Spleen (tissue), 11 donors: ENCODE results near the gene CARM1. TPM values are rescaled to one million over a fixed set of nuclear protein-coding genes. Genes with fewer than 3 reads are reported as not detected.

Source experiments
- DNase-seq: peaks from one replicate; pipeline ENCODE4 v3.0.0-alpha.2; 2020
- H3K27ac ChIP-seq, 8 donors: fragments of 200-600 bp; sonication (generic) in 7 of 8; 1 replicate in 4 of 8; 2 replicates in 4 of 8; pipeline versions ENCODE4 v1.5.0 to v1.8.0; 2016 to 2021; ENCODE audit warnings: inconsistent platforms in 4 of 8, mild to moderate bottlenecking in 4 of 8, moderate library complexity in 1 of 8
- H3K27me3 ChIP-seq, 7 donors: fragments of 200-600 bp; sonication (generic) in 6 of 7; replicated peaks in 1 of 7; 1 replicate in 4 of 7; 2 replicates in 3 of 7; pipeline versions ENCODE4 v1.5.0 to v1.8.0; 2016 to 2021; ENCODE audit warnings: inconsistent platforms in 3 of 7, mild to moderate bottlenecking in 1 of 7
- H3K36me3 ChIP-seq, 6 donors: fragments of 200-600 bp; sonication (generic) in 5 of 6; 1 replicate in 4 of 6; 2 replicates in 2 of 6; pipeline versions ENCODE4 v1.5.0 to v1.8.0; 2016 to 2021; ENCODE audit warnings: inconsistent platforms in 2 of 6
- H3K4me1 ChIP-seq, 6 donors: fragments of 200-600 bp; sonication (generic) in 5 of 6; 1 replicate in 3 of 6; 2 replicates in 3 of 6; pipeline versions ENCODE4 v1.5.0 to v1.8.0; 2016 to 2021; ENCODE audit warnings: inconsistent platforms in 3 of 6
- H3K4me3 ChIP-seq, 8 donors: fragments of 200-600 bp; sonication (generic) in 7 of 8; 1 replicate in 4 of 8; 2 replicates in 4 of 8; pipeline versions ENCODE4 v1.5.0 to v1.8.0; 2016 to 2021; ENCODE audit warnings: inconsistent platforms in 4 of 8, mild to moderate bottlenecking in 4 of 8, moderate library complexity in 2 of 8
- H3K9me3 ChIP-seq, 8 donors: fragments of 200-600 bp; sonication (generic) in 7 of 8; 1 replicate in 4 of 8; 2 replicates in 4 of 8; pipeline versions ENCODE4 v1.5.0 to v1.8.0; 2016 to 2021; ENCODE audit warnings: inconsistent platforms in 4 of 8
- POLR2A ChIP-seq, 3 donors: fragments of 450-650 bp; IDR thresholded peaks; one replicate each; pipeline ENCODE4 v1.5.1; 2017; ENCODE audit warnings: antibody characterized with exemption in 3 of 3, mild to moderate bottlenecking in 1 of 3
- POLR2AphosphoS5 ChIP-seq, 3 donors: sonication (generic); formaldehyde crosslinking; IDR thresholded peaks; one replicate each; pipeline ENCODE4 v1.5.1; 2017; ENCODE audit warnings: antibody characterized with exemption in 3 of 3
- WGBS, 5 donors: extraction: QIAGEN DNeasy Blood & Tissue Kit in 3 of 5; methylation state at CpG; one replicate each; pipeline versions ENCODE4 v1.1.5 to v1.1.7; 2013 to 2018; 5-methylcytosine and 5-hydroxymethylcytosine counted together
- intact Hi-C: fragments of 100-400 bp; cut with DNase I; formaldehyde crosslinking; loops from one replicate; pipeline ENCODE4 v1.15.0; 2023; ENCODE audit warnings: low total_unique reads
- microRNA-seq, 3 donors: library from miRNA; unstranded; fragments of <30 nt; microRNA quantifications; one replicate each; pipeline versions ENCODE4 to v1.1.0, GENCODE V29; 2019 to 2020
- polyA plus RNA-seq, 3 donors: library from polyadenylated mRNA; stranded (reverse); fragments of 200-250 nt; gene quantifications; one replicate each; pipeline ENCODE4 v1.2.1, GENCODE V29; 2013
- small RNA-seq, 4 donors: library from RNA; depleted of rRNA; stranded (forward); fragments of <200 nt; gene quantifications; one replicate each; pipeline ENCODE3, GENCODE V24; 2016
- total RNA-seq, 7 donors: library from RNA; depleted of rRNA in 3 of 7; stranded (reverse); fragments of >200 nt in 3 of 7; fragmentation: NEBNext Ultra II Directional in 4 of 7; extraction: Animal tissue kit (Norgen Biotek cat#: 25700) in 4 of 7; gene quantifications; one replicate each; pipeline versions ENCODE4 v1.1.0 to v1.2.1, GENCODE V29; 2016 to 2021
- donor health status: healthy with polysubstance abuse.
- donor health status: DM: no; HTN: no; CAD: no; lungs with moderate emphysema.
- donor health status: DM: no; HTN: no; CAD: no.
- donor health status: Bipolar disorder and iron deficiency.
- donor health status: healthy.
- donor health status: DM: no; HTN: no; CAD: no.
- donor health status: DM: yes; HTN: yes; CAD: no.

The CARM1 gene
- total and polyA plus RNA-seq, 10 donors, result 13.6 to 32.0 (median 24.6) TPM

GRCh38 chr19:10971107-10971726, 99.9 kb downstream of the CARM1 start:
- no peak for TF ChIP-seq POLR2A (IDR thresholded peaks at IDR 0.05)
- no peak for TF ChIP-seq POLR2AphosphoS5 (IDR thresholded peaks at IDR 0.05)
- Histone ChIP-seq H3K27ac (no peak overlapping the region), H3K4me1 (peaks cover 9 to 96% (median 45%) of the 10 kb centered on the region in 6 donors), H3K36me3 (peaks cover 0 to 6% (median 0%) of the 10 kb centered on the region in 6 donors), H3K9me3 (no peaks in the 10 kb centered on the region), H3K4me3 (no peak overlapping the region), H3K27me3 (no peaks in the 10 kb centered on the region)
- no peak for DNase-seq
- intact Hi-C loops, result no loop called here
- WGBS, 5 donors, result 85 to 93% (median 90%) methylated on average over 8 of the region's 8 CpGs

Small RNA genes lying within 50 kb of the gene (microRNA-seq; reads per million reads assigned to microRNA genes)
- 0.35 to 2.5 (median 1.4) reads per million in 3 donors for gene MIR6793

Small RNA genes lying within 50 kb of the gene (small RNA-seq; reads per million reads assigned to genes)
- 0 to 0.48 (median 0.18) reads per million in 4 donors for gene MIR6793

Other genes with a start within 250 kb of the CARM1 start
- 100 to 1,000 TPM; 199 to 358 (median 274) TPM for gene SLC44A2, start 246.0 kb upstream of the CARM1 start, total RNA-seq
- 100 to 1,000 TPM; 108 to 128 (median 125) TPM for gene SLC44A2, start 246.0 kb upstream of the CARM1 start, polyA plus RNA-seq
- gene ILF3, start 217.2 kb upstream of the CARM1 start, total RNA-seq, result 100 to 1,000 TPM; 150 to 264 (median 221) TPM
- gene ILF3, start 217.2 kb upstream of the CARM1 start, polyA plus RNA-seq, result 100 to 1,000 TPM in 2 of 3 donors, 10 to 100 TPM in 1; 82.9 to 152 (median 143) TPM
- gene QTRT1, start 170.1 kb upstream of the CARM1 start, total RNA-seq, result 10 to 100 TPM; 20.6 to 49.4 (median 33.6) TPM
- 100 to 1,000 TPM in 2 of 3 donors, 10 to 100 TPM in 1; 65.3 to 114 (median 111) TPM for gene QTRT1, start 170.1 kb upstream of the CARM1 start, polyA plus RNA-seq
- gene DNM2, start 153.5 kb upstream of the CARM1 start, total RNA-seq, result 100 to 1,000 TPM; 175 to 298 (median 197) TPM
- gene DNM2, start 153.5 kb upstream of the CARM1 start, polyA plus RNA-seq, result 100 to 1,000 TPM in 1 of 3 donors, 10 to 100 TPM in 2; 57.1 to 104 (median 89.0) TPM
- 10 to 100 TPM; 15.2 to 30.5 (median 18.7) TPM for gene TMED1, start 35.3 kb upstream of the CARM1 start, total RNA-seq
- 10 to 100 TPM; 13.1 to 21.7 (median 19.8) TPM for gene TMED1, start 35.3 kb upstream of the CARM1 start, polyA plus RNA-seq
- gene C19orf38, start 23.1 kb upstream of the CARM1 start, total RNA-seq, result 10 to 100 TPM; 11.7 to 48.1 (median 20.3) TPM
- 10 to 100 TPM; 10.2 to 15.9 (median 12.1) TPM for gene C19orf38, start 23.1 kb upstream of the CARM1 start, polyA plus RNA-seq
- gene YIPF2, start 57.1 kb downstream of the CARM1 start, total RNA-seq, result 10 to 100 TPM; 24.1 to 42.3 (median 29.8) TPM
- gene YIPF2, start 57.1 kb downstream of the CARM1 start, polyA plus RNA-seq, result 10 to 100 TPM; 12.5 to 28.6 (median 16.8) TPM
- 10 to 100 TPM; 18.0 to 24.3 (median 21.3) TPM for gene TIMM29, start 57.3 kb downstream of the CARM1 start, total RNA-seq
- gene TIMM29, start 57.3 kb downstream of the CARM1 start, polyA plus RNA-seq, result 10 to 100 TPM in 2 of 3 donors, 1 to 10 TPM in 1; 6.8 to 15.1 (median 12.9) TPM
- gene SMARCA4, start 89.5 kb downstream of the CARM1 start, total RNA-seq, result 10 to 100 TPM; 61.5 to 95.6 (median 67.0) TPM
- gene SMARCA4, start 89.5 kb downstream of the CARM1 start, polyA plus RNA-seq, result 10 to 100 TPM; 41.6 to 69.6 (median 58.4) TPM
- gene LDLR, start 217.9 kb downstream of the CARM1 start, total RNA-seq, result 100 to 1,000 TPM in 1 of 7 donors, 10 to 100 TPM in 6; 17.9 to 117 (median 49.0) TPM
- 10 to 100 TPM in 1 of 3 donors, 1 to 10 TPM in 2; 7.0 to 15.7 (median 7.8) TPM for gene LDLR, start 217.9 kb downstream of the CARM1 start, polyA plus RNA-seq